ENCODE measurements around the gene SOX12. TPM values are rescaled to one million over a fixed set of nuclear protein-coding genes. Genes with fewer than 3 reads are reported as not detected.

Gene SOX12
- total RNA-seq, 2 experiments from 2014 or later: 2.9 to 3.2 TPM

- CTCF ChIA-PET: interaction anchor here (1.1 to 2.3 kb wide), 6 partner anchors 8 to 118 kb away, joined by 3 to 8 read pairs (median 3); partner anchors contain the start of gene TRIB3
- Mint-ChIP-seq H3K27me3 (peaks cover 1% of the 10 kb centered on the region), H3K9me3 (no peaks in the 10 kb centered on the region), H3K36me3 (ENCODE audit: low read depth) (no peaks in the 10 kb centered on the region), H3K4me1 (peaks cover 36% of the 10 kb centered on the region), H3K4me3 (no peak overlapping the region), H3K27ac (peak overlapping the region; percentile 44)
- DNase-seq: peak; percentile 63
- POLR2A ChIA-PET: interaction anchor here (0.9 to 1.2 kb wide), 4 partner anchors 10 to 76 kb away, joined by 3 to 4 read pairs (median 3); no protein-coding TSS in a partner anchor
These were observed 37.2 kb downstream of the SOX12 start for GRCh38 chr20:362271-363254.

GRCh38 chr20:363319-364078 lies 38.1 kb downstream of the SOX12 start:
- Mint-ChIP-seq H3K27ac (no peak overlapping the region), H3K4me1 (peaks cover 39% of the 10 kb centered on the region), H3K27me3 (peaks cover 3% of the 10 kb centered on the region), H3K36me3 (ENCODE audit: low read depth) (no peaks in the 10 kb centered on the region), H3K4me3 (no peak overlapping the region), H3K9me3 (no peaks in the 10 kb centered on the region)
- CTCF ChIA-PET: interaction anchor here (1.0 to 2.3 kb wide), 4 partner anchors 17 to 68 kb away, joined by 3 to 8 read pairs (median 4); partner anchors contain the start of gene TRIB3
- POLR2A ChIA-PET: interaction anchor here (1.2 kb wide), 1 partner anchor 19 kb away, joined by 3 read pairs; no protein-coding TSS in a partner anchor
- DNase-seq: no peak

GRCh38 chr20:364905-365794 lies 39.8 kb downstream of the SOX12 start:
- ChIA-PET CTCF (interaction anchor here (0.7 to 2.3 kb wide), 2 partner anchors 15 to 322 kb away, joined by 3 to 11 read pairs; partner anchors contain the start of gene TRIB3), POLR2A (interaction anchor here (0.7 to 2.2 kb wide), 4 partner anchors 8 to 73 kb away, joined by 3 to 7 read pairs (median 4); no protein-coding TSS in a partner anchor)
- DNase-seq: no peak
- Mint-ChIP-seq H3K9me3 (no peaks in the 10 kb centered on the region), H3K27me3 (peaks cover 3% of the 10 kb centered on the region), H3K4me1 (peaks cover 46% of the 10 kb centered on the region), H3K36me3 (ENCODE audit: low read depth) (no peaks in the 10 kb centered on the region), H3K27ac (peak overlapping the region; percentile 71), H3K4me3 (no peak overlapping the region)

- H3K27ac Mint-ChIP-seq: peak overlapping the region; percentile 66
- CTCF ChIA-PET: interaction anchor here (0.9 to 2.3 kb wide), 6 partner anchors 11 to 96 kb away, joined by 3 to 11 read pairs (median 4); partner anchors contain the start of genes TBC1D20 and TRIB3
- DNase-seq: no peak
- peaks cover 51% of the 10 kb centered on the region for H3K4me1 Mint-ChIP-seq
- H3K9me3 Mint-ChIP-seq: no peaks in the 10 kb centered on the region
- no peaks in the 10 kb centered on the region for H3K36me3 Mint-ChIP-seq (ENCODE audit: low read depth)
- POLR2A ChIA-PET: interaction anchor here (0.7 to 2.2 kb wide), 5 partner anchors 13 to 96 kb away, joined by 3 to 7 read pairs (median 4); partner anchors contain the start of gene TRIB3
- H3K27me3 Mint-ChIP-seq: peaks cover 3% of the 10 kb centered on the region
- no peak overlapping the region for H3K4me3 Mint-ChIP-seq
These were observed 40.8 kb downstream of the SOX12 start for GRCh38 chr20:366041-366718.

- DNase-seq: no peak
- H3K27ac Mint-ChIP-seq: no peak overlapping the region
- ChIA-PET POLR2A (interaction anchor here (0.7 to 2.2 kb wide), 4 partner anchors 14 to 95 kb away, joined by 3 to 7 read pairs (median 4); partner anchors contain the start of gene TRIB3), CTCF (interaction anchor here (0.9 to 2.3 kb wide), 6 partner anchors 11 to 95 kb away, joined by 3 to 11 read pairs (median 4); partner anchors contain the start of genes TBC1D20 and TRIB3)
- no peaks in the 10 kb centered on the region for H3K9me3 Mint-ChIP-seq
- H3K4me3 Mint-ChIP-seq: no peak overlapping the region
- H3K4me1 Mint-ChIP-seq: peaks cover 58% of the 10 kb centered on the region
- no peaks in the 10 kb centered on the region for H3K36me3 Mint-ChIP-seq (ENCODE audit: low read depth)
- peaks cover 3% of the 10 kb centered on the region for H3K27me3 Mint-ChIP-seq
These were observed 41.5 kb downstream of the SOX12 start for GRCh38 chr20:366719-367485.

- POLR2A ChIA-PET: interaction anchor here (2.1 kb wide), 1 partner anchor 15 kb away, joined by 7 read pairs; no protein-coding TSS in a partner anchor
- CTCF ChIA-PET: interaction anchor here (0.5 to 1.8 kb wide), 2 partner anchors 13 to 40 kb away, joined by 3 to 7 read pairs; no protein-coding TSS in a partner anchor
- H3K27ac Mint-ChIP-seq: no peak overlapping the region
These were observed 42.1 kb downstream of the SOX12 start for GRCh38 chr20:367486-367887.

GRCh38 chr20:368915-369314 lies 43.6 kb downstream of the SOX12 start:
- no peak overlapping the region for H3K27ac Mint-ChIP-seq

More at GRCh38 chr20:367486-367887, 42.1 kb downstream of the SOX12 start:
- Mint-ChIP-seq H3K4me3 (no peak overlapping the region), H3K9me3 (no peaks in the 10 kb centered on the region), H3K4me1 (peaks cover 60% of the 10 kb centered on the region), H3K27me3 (peaks cover 3% of the 10 kb centered on the region), H3K36me3 (ENCODE audit: low read depth) (no peaks in the 10 kb centered on the region)
- no peak for DNase-seq

GRCh38 chr20:370151-370600 lies 44.8 kb downstream of the SOX12 start:
- no peak overlapping the region for H3K27ac Mint-ChIP-seq
- H3K9me3 Mint-ChIP-seq: no peaks in the 10 kb centered on the region
- CTCF ChIA-PET: no interaction called here
- H3K27me3 Mint-ChIP-seq: peaks cover 3% of the 10 kb centered on the region
- H3K4me3 Mint-ChIP-seq: no peak overlapping the region
- no peaks in the 10 kb centered on the region for H3K36me3 Mint-ChIP-seq (ENCODE audit: low read depth)
- POLR2A ChIA-PET: interaction anchor here (0.9 to 3.1 kb wide), 2 partner anchors 10 to 11 kb away, joined by 3 to 24 read pairs; partner anchors contain the start of gene TRIB3
- no peak for DNase-seq
- H3K4me1 Mint-ChIP-seq: peaks cover 57% of the 10 kb centered on the region

More at GRCh38 chr20:368915-369314, 43.6 kb downstream of the SOX12 start:
- Mint-ChIP-seq H3K4me1 (peaks cover 66% of the 10 kb centered on the region), H3K27me3 (peaks cover 3% of the 10 kb centered on the region), H3K36me3 (ENCODE audit: low read depth) (no peaks in the 10 kb centered on the region), H3K9me3 (no peaks in the 10 kb centered on the region), H3K4me3 (no peak overlapping the region)
- DNase-seq: no peak
- POLR2A ChIA-PET: interaction anchor here (0.9 kb wide), 1 partner anchor 8 kb away, joined by 3 read pairs; no protein-coding TSS in a partner anchor
- CTCF ChIA-PET: no interaction called here

- Mint-ChIP-seq H3K27ac (no peak overlapping the region), H3K36me3 (ENCODE audit: low read depth) (no peaks in the 10 kb centered on the region), H3K4me3 (no peak overlapping the region), H3K27me3 (peaks cover 3% of the 10 kb centered on the region), H3K9me3 (no peaks in the 10 kb centered on the region), H3K4me1 (peaks cover 49% of the 10 kb centered on the region)
- POLR2A ChIA-PET: interaction anchor here (1.5 to 3.1 kb wide), 2 partner anchors 10 to 36 kb away, joined by 5 to 24 read pairs; partner anchors contain the start of gene TRIB3
- CTCF ChIA-PET: interaction anchor here (1.9 kb wide), 1 partner anchor 9 kb away, joined by 5 read pairs; the partner anchor contains the start of gene TRIB3
- no peak for DNase-seq
These were observed 45.8 kb downstream of the SOX12 start for GRCh38 chr20:370977-371754.
